IMR-90 (cell line): ENCODE measurements around the gene SLC6A16. TPM values are rescaled to one million over a fixed set of nuclear protein-coding genes. Genes with fewer than 3 reads are reported as not detected.
A peak's percentile ranks its signal among the peaks of the same experiment; 100 is the strongest.

ENCODE experiments used
- ATAC-seq: fragments of 200-7000 bp; cut with Tn5 transposase; 2 replicates; pipeline ENCODE4 v1.9.1; 2020; ENCODE audit warnings: low read depth, mild to moderate bottlenecking, moderate library complexity
- BruUV-seq: library from RNA; stranded (reverse); fragments of 400-500 nt; replicated peaks from 2 replicates; lab custom pipeline; 2021; lab: Mats Ljungman, UMichigan
- CTCF ChIA-PET: fragments of 300-600 bp; formaldehyde crosslinking; extraction: SDS; loops from one replicate; lab custom pipeline; 2021; ENCODE audit warnings: antibody characterized with exemption; lab: Yijun Ruan, JAX
- POLR2A ChIA-PET: fragments of 300-600 bp; sonication (Branson Sonifier 250); formaldehyde crosslinking; loops from one replicate; lab custom pipeline; 2022; ENCODE audit warnings: antibody characterized with exemption; ENCODE audit not compliant: unreplicated experiment; lab: Charles Lee
- DNase-seq: peaks from one replicate; pipeline ENCODE4 v3.0.0; 2013
- H2AFZ ChIP-seq: replicated peaks from 2 replicates; pipeline ENCODE3; 2013; ENCODE audit warnings: low read length, mild to moderate bottlenecking; ENCODE audit not compliant: poor library complexity
- H2AK5ac ChIP-seq: 2 replicates; pipeline ENCODE4 v1.6.1; 2013; ENCODE audit warnings: low read depth, low read length, inconsistent platforms
- H2AK9ac ChIP-seq: replicated peaks from 2 replicates; pipeline ENCODE3; 2013; ENCODE audit warnings: mild to moderate bottlenecking, low read depth, low read length, moderate library complexity; ENCODE audit not compliant: poor library complexity
- H2BK120ac ChIP-seq: 2 replicates; pipeline ENCODE4 v1.6.1; 2013; ENCODE audit warnings: low read depth, low read length, inconsistent platforms
- H2BK15ac ChIP-seq: 3 replicates; pipeline ENCODE4 v1.6.1; 2013; ENCODE audit warnings: low read depth, low read length, inconsistent platforms
- H2BK20ac ChIP-seq: 2 replicates; pipeline ENCODE4 v1.6.1; 2013; ENCODE audit warnings: low read depth, mild to moderate bottlenecking, inconsistent platforms, low read length, moderate library complexity
- H2BK5ac ChIP-seq: 2 replicates; pipeline ENCODE4 v1.6.1; 2013; ENCODE audit warnings: mild to moderate bottlenecking, low read depth, low read length, inconsistent platforms; ENCODE audit not compliant: poor library complexity, severe bottlenecking
- H3K14ac ChIP-seq: replicated peaks from 2 replicates; pipeline ENCODE4 v1.6.1; 2013; ENCODE audit warnings: low read depth, low read length, inconsistent platforms
- H3K18ac ChIP-seq: 2 replicates; pipeline ENCODE4 v1.6.1; 2013; ENCODE audit warnings: low read depth, low read length, control low read depth
- H3K23ac ChIP-seq: 2 replicates; pipeline ENCODE4 v1.6.1; 2013; ENCODE audit warnings: low read depth, low read length, inconsistent platforms
- H3K27ac ChIP-seq: 2 replicates; pipeline ENCODE4 v1.5.1; 2013; ENCODE audit warnings: mild to moderate bottlenecking, control low read depth, low read length; ENCODE audit not compliant: insufficient read depth
- H3K27me3 ChIP-seq: 2 replicates; pipeline ENCODE4 v1.6.1; 2013; ENCODE audit warnings: low read length; ENCODE audit not compliant: control insufficient read depth, insufficient read depth
- H3K36me3 ChIP-seq: 2 replicates; pipeline ENCODE4 v1.6.1; 2013; ENCODE audit warnings: low read length, mixed read lengths; ENCODE audit not compliant: control insufficient read depth, insufficient read depth
- H3K4ac ChIP-seq: 2 replicates; pipeline ENCODE4 v1.6.1; 2013; ENCODE audit warnings: low read depth, low read length, inconsistent platforms
- H3K4me1 ChIP-seq: 2 replicates; pipeline ENCODE4 v1.6.1; 2013; ENCODE audit warnings: low read length, mixed read lengths; ENCODE audit not compliant: control insufficient read depth, insufficient read depth
- H3K4me2 ChIP-seq: 2 replicates; pipeline ENCODE4 v1.6.1; 2013; ENCODE audit warnings: low read depth, mild to moderate bottlenecking, control low read depth, low read length, moderate library complexity
- H3K4me3 ChIP-seq: 2 replicates; pipeline ENCODE4 v1.5.1; 2013; ENCODE audit warnings: low read depth, mild to moderate bottlenecking, control low read depth, low read length, moderate library complexity; ENCODE audit not compliant: insufficient read depth
- H3K56ac ChIP-seq: 2 replicates; pipeline ENCODE4 v1.6.1; 2013; ENCODE audit warnings: low read length, inconsistent platforms; ENCODE audit not compliant: insufficient read depth; ENCODE audit errors: extremely low read depth
- H3K79me1 ChIP-seq, 2 experiments: 2 replicates each; pipeline ENCODE4 v1.6.1; 2013; ENCODE audit warnings: low read length in 2 of 2, inconsistent platforms in 1 of 2, low read depth in 1 of 2
- H3K9ac ChIP-seq: 2 replicates; pipeline ENCODE4 v1.6.1; 2013; ENCODE audit warnings: low read depth, low read length, control low read depth
- H3K9me1 ChIP-seq: 2 replicates; pipeline ENCODE4 v1.6.1; 2013; ENCODE audit warnings: low read length, inconsistent platforms; ENCODE audit not compliant: insufficient read depth
- H3K9me3 ChIP-seq: 2 replicates; pipeline ENCODE4 v1.6.1; 2013; ENCODE audit warnings: low read length; ENCODE audit not compliant: control insufficient read depth, insufficient read depth
- H4K20me1 ChIP-seq: 2 replicates; pipeline ENCODE4 v1.6.1; 2013; ENCODE audit warnings: low read length, inconsistent platforms; ENCODE audit not compliant: insufficient read depth
- H4K5ac ChIP-seq: 2 replicates; pipeline ENCODE4 v1.6.1; 2013; ENCODE audit warnings: mild to moderate bottlenecking, low read depth, low read length, control low read depth
- H4K8ac ChIP-seq, 2 experiments: 2 replicates each; pipeline ENCODE4 v1.6.1; 2013; ENCODE audit warnings: low read depth in 2 of 2, low read length in 2 of 2, control low read depth in 1 of 2, inconsistent platforms in 1 of 2
- H4K91ac ChIP-seq: 2 replicates; pipeline ENCODE4 v1.6.1; 2013; ENCODE audit warnings: low read depth, low read length, inconsistent platforms; ENCODE audit not compliant: insufficient read depth
- BHLHE40 ChIP-seq: fragments of 150-350 bp; IDR thresholded peaks from 2 replicates; pipeline ENCODE4 v1.6.1; 2016; ENCODE audit warnings: mild to moderate bottlenecking, low read depth, low read length
- CHD1 ChIP-seq: IDR thresholded peaks from 2 replicates; pipeline ENCODE4 v1.6.1; 2012; ENCODE audit warnings: low read depth, low read length, improper control_type of control experiment
- MAZ ChIP-seq: IDR thresholded peaks from 2 replicates; pipeline ENCODE4 v1.6.1; 2012; ENCODE audit warnings: low read depth, mild to moderate bottlenecking, low read length, improper control_type of control experiment, moderate library complexity, borderline replicate concordance
- RAD21 ChIP-seq: IDR thresholded peaks from 2 replicates; pipeline ENCODE4 v1.6.1; 2012; ENCODE audit warnings: low read length, improper control_type of control experiment
- RFX5 ChIP-seq: IDR thresholded peaks from 2 replicates; pipeline ENCODE4 v1.8.0; 2012; ENCODE audit warnings: low read depth, mild to moderate bottlenecking, low read length, moderate library complexity
- SMC3 ChIP-seq: fragments of 150-350 bp; IDR thresholded peaks from 2 replicates; pipeline ENCODE4 v1.6.1; 2016; ENCODE audit warnings: low read depth, mild to moderate bottlenecking, antibody characterized with exemption, low read length, moderate library complexity
- WGBS, 2 experiments: methylation state at CpG; one replicate each; pipeline versions ENCODE4 v1.1.5 to v1.1.7; 2013; ENCODE audit warnings: missing lambda C conversion rate in 2 of 2; ENCODE audit not compliant: insufficient read length in 1 of 2; ENCODE audit errors: extremely low coverage in 2 of 2; 5-methylcytosine and 5-hydroxymethylcytosine counted together
- dilution Hi-C: fragments of 300-500 bp; cut with HindIII; formaldehyde crosslinking; loops from one replicate; pipeline ENCODE4 v1.14.3; 2018; ENCODE audit warnings: low sequenced_read_pairs; ENCODE audit not compliant: unreplicated experiment
- in situ Hi-C: fragments of 300-500 bp; cut with MboI; formaldehyde crosslinking; loops from 3 replicates; pipeline ENCODE4 v1.14.3; 2019; ENCODE audit warnings: low sequenced_read_pairs, inconsistent platforms, mixed read lengths
- intact Hi-C: fragments of 100-400 bp; cut with micrococcal nuclease; formaldehyde crosslinking; loops from 2 replicates; pipeline ENCODE4 v1.10.0; 2022
- polyA plus RNA-seq, 3 experiments: library from polyadenylated mRNA; depleted of rRNA; stranded (reverse); fragments of >200 nt; gene quantifications; 2 replicates each; pipeline ENCODE4 v1.2.3, GENCODE V29; 2012; ENCODE audit warnings: low replicate concordance in 1 of 3
- total RNA-seq: library from RNA; depleted of rRNA; stranded (reverse); fragments of >200 nt; gene quantifications from 2 replicates; pipeline ENCODE4 v1.2.3, GENCODE V29; 2012
- TF ChIP-seq, protein P1 (sequence below): fragments of 150-350 bp; IDR thresholded peaks from 2 replicates; pipeline ENCODE4 v1.6.1; 2017; ENCODE audit warnings: mild to moderate bottlenecking, antibody characterized with exemption, low read length, low read depth

The SLC6A16 gene
- total and polyA plus RNA-seq, 2 of the 4 experiments (the other 2 are of a cell fraction), result 0.18 to 0.89 TPM

DNA sequence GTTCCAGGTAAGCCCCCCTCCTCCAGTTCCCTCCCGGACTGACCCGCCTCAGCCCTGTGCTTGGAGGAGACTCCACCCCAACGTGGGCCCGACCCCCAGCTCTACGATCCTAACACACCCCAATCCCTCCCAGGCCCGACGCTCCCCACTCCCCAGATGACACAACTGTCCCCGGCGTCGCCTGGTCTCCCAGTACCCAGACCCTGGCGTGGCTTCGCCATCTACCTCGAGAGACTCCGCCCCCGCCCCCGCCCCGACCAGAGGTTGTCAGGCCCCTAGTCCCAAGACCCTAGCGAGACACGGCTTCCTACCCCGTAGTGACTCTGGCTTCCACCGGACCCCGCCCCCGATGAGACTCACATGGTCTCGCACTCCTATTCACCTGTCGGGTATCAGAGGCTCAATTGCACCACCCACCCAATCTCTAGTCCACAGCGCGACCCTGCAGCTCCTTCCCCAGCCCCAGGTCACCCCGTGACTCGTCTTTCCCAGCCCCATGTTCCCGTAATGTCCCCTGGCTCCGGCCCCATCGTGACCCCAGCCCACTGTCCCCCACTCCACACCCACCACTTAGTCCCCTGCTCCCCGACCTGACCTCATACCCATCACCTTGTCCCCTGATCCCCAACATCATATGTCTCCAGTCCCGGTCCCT, 13.2 kb upstream of the SLC6A16 start:
- H3K14ac ChIP-seq, result no peak overlapping the region
- 54% methylated on average over 19 of the region's 34 CpGs; no CpG with 5 or more reads in 1 of the 2 experiments for WGBS, 2 experiments
- no peak for ATAC-seq
- peaks cover 5% of the 10 kb centered on the region; the same call in 1 of the 2 replicates for H4K20me1 ChIP-seq
- H3K4me2 ChIP-seq, result no peak overlapping the region
- H3K18ac ChIP-seq, result no peak overlapping the region
- H3K79me1 ChIP-seq, result peaks cover 0 to 2% of the 10 kb centered on the region in 2 experiments; a peak in 1 of 4 replicates
- no peak overlapping the region for H2BK15ac ChIP-seq
- POLR2A ChIA-PET, result no interaction called here
- CTCF ChIA-PET, result no interaction called here
- 0 out of 2 replicates have a peak, but pooled peaks cover 3% of the 10 kb centered on the region for H3K9me1 ChIP-seq
- no peak overlapping the region for H2BK5ac ChIP-seq
- H2AFZ ChIP-seq, result no peak overlapping the region
- no peak overlapping the region for H3K56ac ChIP-seq
- no peak overlapping the region for H3K4me3 ChIP-seq
- H4K8ac ChIP-seq, result no peak overlapping the region
- DNase-seq, result no peak
- H3K9ac ChIP-seq, result no peak overlapping the region
- TF ChIP-seq CHD1 (no peak), SMC3 (no peak), BHLHE40 (no peak), RAD21 (no peak), RFX5 (no peak), MAZ (no peak)
- TF ChIP-seq, protein P1, sequence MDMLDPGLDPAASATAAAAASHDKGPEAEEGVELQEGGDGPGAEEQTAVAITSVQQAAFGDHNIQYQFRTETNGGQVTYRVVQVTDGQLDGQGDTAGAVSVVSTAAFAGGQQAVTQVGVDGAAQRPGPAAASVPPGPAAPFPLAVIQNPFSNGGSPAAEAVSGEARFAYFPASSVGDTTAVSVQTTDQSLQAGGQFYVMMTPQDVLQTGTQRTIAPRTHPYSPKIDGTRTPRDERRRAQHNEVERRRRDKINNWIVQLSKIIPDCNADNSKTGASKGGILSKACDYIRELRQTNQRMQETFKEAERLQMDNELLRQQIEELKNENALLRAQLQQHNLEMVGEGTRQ, result no peak
- intact Hi-C loops (no loop called here), dilution Hi-C loops (no loop called here), in situ Hi-C loops (no loop called here)
- H3K36me3 ChIP-seq, result peaks cover 33% of the 10 kb centered on the region
- H2BK120ac ChIP-seq, result no peak overlapping the region
- no peak overlapping the region for H3K4ac ChIP-seq
- no peak overlapping the region for H4K91ac ChIP-seq
- no TSS peak for BruUV-seq
- no peaks in the 10 kb centered on the region for H3K9me3 ChIP-seq
- no peak overlapping the region for H2AK5ac ChIP-seq
- H3K23ac ChIP-seq, result no peak overlapping the region
- H2BK20ac ChIP-seq, result no peak overlapping the region
- H3K4me1 ChIP-seq, result no peaks in the 10 kb centered on the region
- H3K27ac ChIP-seq, result no peak overlapping the region
- no peak overlapping the region for H4K5ac ChIP-seq
- H3K27me3 ChIP-seq, result no peaks in the 10 kb centered on the region
- peak overlapping the region; percentile 65 for H2AK9ac ChIP-seq
